ENCODE results near the gene ZBTB2.
"Not testable (repeated sequence)": the region's sequence is repeated elsewhere in the genome, so short reads cannot be mapped to it uniquely, and the experiment has no call there.

ZBTB2 gene

GRCh38 chr6:151377095-151377494 lies 14.3 kb downstream of the ZBTB2 start:
- H3K4me1 Mint-ChIP-seq (ENCODE audit: low read depth in 2 of 2): peaks cover 64 to 71% of the 10 kb centered on the region in 2 donors
- no peak for DNase-seq
- H3K36me3 Mint-ChIP-seq (ENCODE audit: insufficient read depth): peaks cover 38% of the 10 kb centered on the region
- no peak overlapping the region for H3K4me3 Mint-ChIP-seq
- no peaks in the 10 kb centered on the region for H3K9me3 Mint-ChIP-seq
- no peak for ATAC-seq (replicated peaks)
- H3K27ac Mint-ChIP-seq: no peak overlapping the region
- H3K27me3 Mint-ChIP-seq: no peaks in the 10 kb centered on the region

GRCh38 chr6:151376440-151376839 lies 14.9 kb downstream of the ZBTB2 start:
- ATAC-seq (replicated peaks): no peak

GRCh38 chr6:151375833-151376232 lies 15.5 kb downstream of the ZBTB2 start:
- H3K27ac Mint-ChIP-seq: peak overlapping the region; percentile 19 to 42
- no peaks in the 10 kb centered on the region for H3K27me3 Mint-ChIP-seq
- DNase-seq: no peak
- H3K4me3 Mint-ChIP-seq: peak overlapping the region in 1 of 2 donors; percentile 76
- ATAC-seq (replicated peaks): no peak
- H3K36me3 Mint-ChIP-seq (ENCODE audit: insufficient read depth): peaks cover 38% of the 10 kb centered on the region
- no peaks in the 10 kb centered on the region for H3K9me3 Mint-ChIP-seq
- H3K4me1 Mint-ChIP-seq (ENCODE audit: low read depth in 2 of 2): peaks cover 67 to 76% of the 10 kb centered on the region in 2 donors

More at GRCh38 chr6:151376440-151376839, 14.9 kb downstream of the ZBTB2 start:
- Mint-ChIP-seq H3K27me3 (no peaks in the 10 kb centered on the region), H3K9me3 (no peaks in the 10 kb centered on the region), H3K36me3 (ENCODE audit: insufficient read depth) (peaks cover 41% of the 10 kb centered on the region), H3K4me3 (peak overlapping the region; percentile 28 to 76), H3K4me1 (ENCODE audit: low read depth in 2 of 2) (peaks cover 67 to 75% of the 10 kb centered on the region in 2 donors), H3K27ac (peak overlapping the region; percentile 19 to 42)
- no peak for DNase-seq

- DNase-seq (no peak), ATAC-seq (replicated peaks) (peak; percentile 35)
- Mint-ChIP-seq H3K27ac (peak overlapping the region; percentile 77 to 90), H3K9me3 (no peaks in the 10 kb centered on the region), H3K4me3 (peak overlapping the region; percentile 67 to 79), H3K27me3 (no peaks in the 10 kb centered on the region), H3K4me1 (ENCODE audit: low read depth in 2 of 2) (peaks cover 55 to 62% of the 10 kb centered on the region in 2 donors), H3K36me3 (ENCODE audit: insufficient read depth) (peaks cover 47% of the 10 kb centered on the region)
Observed at GRCh38 chr6:151374036-151374683, 17.2 kb downstream of the ZBTB2 start.

- Mint-ChIP-seq H3K27me3 (no peaks in the 10 kb centered on the region), H3K4me1 (ENCODE audit: low read depth in 2 of 2) (peaks cover 46 to 52% of the 10 kb centered on the region in 2 donors), H3K4me3 (peak overlapping the region; percentile 67 to 79), H3K27ac (peak overlapping the region; percentile 77 to 90), H3K9me3 (no peaks in the 10 kb centered on the region), H3K36me3 (ENCODE audit: insufficient read depth) (peaks cover 54% of the 10 kb centered on the region)
- no peak for DNase-seq
- no peak for ATAC-seq (replicated peaks)
Observed at GRCh38 chr6:151372164-151372563, 19.2 kb downstream of the ZBTB2 start.

- H3K4me1 Mint-ChIP-seq (ENCODE audit: low read depth in 2 of 2): peaks cover 32 to 37% of the 10 kb centered on the region in 2 donors
- no peak for ATAC-seq (replicated peaks)
Observed at GRCh38 chr6:151370509-151371078, 20.8 kb downstream of the ZBTB2 start.

GRCh38 chr6:151365233-151365632 lies 26.1 kb downstream of the ZBTB2 start:
- H3K4me3 Mint-ChIP-seq: no peak overlapping the region
- peaks cover 50% of the 10 kb centered on the region for H3K36me3 Mint-ChIP-seq (ENCODE audit: insufficient read depth)
- no peaks in the 10 kb centered on the region for H3K27me3 Mint-ChIP-seq

More at GRCh38 chr6:151370509-151371078, 20.8 kb downstream of the ZBTB2 start:
- Mint-ChIP-seq H3K4me3 (no peak overlapping the region), H3K9me3 (no peaks in the 10 kb centered on the region), H3K36me3 (ENCODE audit: insufficient read depth) (peaks cover 66% of the 10 kb centered on the region), H3K27me3 (no peaks in the 10 kb centered on the region), H3K27ac (peak overlapping the region in 1 of 2 donors; percentile 90)
- DNase-seq: no peak

GRCh38 chr6:151359486-151359885 lies 31.9 kb downstream of the ZBTB2 start:
- ATAC-seq (replicated peaks): no peak
- Mint-ChIP-seq H3K27ac (no peak overlapping the region), H3K4me3 (no peak overlapping the region), H3K9me3 (no peaks in the 10 kb centered on the region), H3K27me3 (no peaks in the 10 kb centered on the region), H3K4me1 (ENCODE audit: low read depth in 2 of 2) (no peaks in the 10 kb centered on the region), H3K36me3 (ENCODE audit: insufficient read depth) (peaks cover 16% of the 10 kb centered on the region)
- no peak for DNase-seq

More at GRCh38 chr6:151365233-151365632, 26.1 kb downstream of the ZBTB2 start:
- DNase-seq: no peak
- Mint-ChIP-seq H3K4me1 (ENCODE audit: low read depth in 2 of 2) (peaks cover 0 to 4% of the 10 kb centered on the region in 2 donors), H3K27ac (peak overlapping the region in 1 of 2 donors; percentile 79), H3K9me3 (no peaks in the 10 kb centered on the region)
- ATAC-seq (replicated peaks): no peak

- H3K4me3 Mint-ChIP-seq: no peak overlapping the region
- H3K4me1 Mint-ChIP-seq (ENCODE audit: low read depth in 2 of 2): no peaks in the 10 kb centered on the region
- H3K9me3 Mint-ChIP-seq: no peaks in the 10 kb centered on the region
- peaks cover 10% of the 10 kb centered on the region for H3K36me3 Mint-ChIP-seq (ENCODE audit: insufficient read depth)
- ATAC-seq (replicated peaks): no peak
- H3K27me3 Mint-ChIP-seq: no peaks in the 10 kb centered on the region
- H3K27ac Mint-ChIP-seq: no peak overlapping the region
- no peak for DNase-seq
Observed at GRCh38 chr6:151358475-151358874, 32.9 kb downstream of the ZBTB2 start.

- Mint-ChIP-seq H3K9me3 (no peaks in the 10 kb centered on the region), H3K27me3 (no peaks in the 10 kb centered on the region), H3K4me1 (ENCODE audit: low read depth in 2 of 2) (no peaks in the 10 kb centered on the region), H3K4me3 (no peak overlapping the region), H3K36me3 (ENCODE audit: insufficient read depth) (peaks cover 10% of the 10 kb centered on the region), H3K27ac (no peak overlapping the region)
- no peak for ATAC-seq (replicated peaks)
- DNase-seq: no peak
Observed at GRCh38 chr6:151357758-151358436, 33.5 kb downstream of the ZBTB2 start.

GRCh38 chr6:151356983-151357382 lies 34.4 kb downstream of the ZBTB2 start:
- H3K4me1 Mint-ChIP-seq (ENCODE audit: low read depth in 2 of 2); ATAC-seq (replicated peaks); DNase-seq; H3K9me3 Mint-ChIP-seq; H3K36me3 Mint-ChIP-seq (ENCODE audit: insufficient read depth); H3K27ac Mint-ChIP-seq; H3K27me3 Mint-ChIP-seq; H3K4me3 Mint-ChIP-seq: not testable (repeated sequence)

GRCh38 chr6:151353795-151354194 lies 37.6 kb downstream of the ZBTB2 start:
- ATAC-seq (replicated peaks) (no peak), DNase-seq (no peak)
- H3K27ac Mint-ChIP-seq: no peak overlapping the region
- H3K4me1 Mint-ChIP-seq (ENCODE audit: low read depth in 2 of 2): no peaks in the 10 kb centered on the region
- H3K9me3 Mint-ChIP-seq: no peaks in the 10 kb centered on the region
- H3K4me3 Mint-ChIP-seq: no peak overlapping the region
- H3K36me3 Mint-ChIP-seq (ENCODE audit: insufficient read depth): no peaks in the 10 kb centered on the region
- H3K27me3 Mint-ChIP-seq: no peaks in the 10 kb centered on the region

- ATAC-seq (replicated peaks): peak; percentile 55
- Mint-ChIP-seq H3K9me3 (no peaks in the 10 kb centered on the region), H3K4me3 (no peak overlapping the region), H3K4me1 (ENCODE audit: low read depth in 2 of 2) (no peaks in the 10 kb centered on the region), H3K27me3 (no peaks in the 10 kb centered on the region), H3K27ac (no peak overlapping the region), H3K36me3 (ENCODE audit: insufficient read depth) (no peaks in the 10 kb centered on the region)
- DNase-seq: no peak
Observed at GRCh38 chr6:151352410-151353396, 38.7 kb downstream of the ZBTB2 start.
